Measurements from ENCODE around the gene AEBP1. TPM values are rescaled to one million over a fixed set of nuclear protein-coding genes. Genes with fewer than 3 reads are reported as not detected.
A peak's percentile ranks its signal among the peaks of the same experiment; 100 is the strongest.

Gene AEBP1
- total and polyA plus RNA-seq, 9 of the 15 experiments (the other 6 are each of a cell fraction or from before 2014, with no cell fraction given): 0.03 to 0.78 (median 0.30) TPM; not detected in 2

- TF ChIP-seq CTCFL (IDR thresholded peaks at IDR 0.05; ENCODE audit: borderline replicate concordance, insufficient read depth, low read depth, low read length, poor library complexity, severe bottlenecking) (peak; percentile 81), MAZ (CRISPR knock-in tag; conservative IDR thresholded peaks at IDR 0.05 in 1 of 2, IDR thresholded peaks at IDR 0.05 in 1 of 2) (peak; percentile 22 to 55; a peak in 1 of 4 replicates), RCOR1 (IDR thresholded peaks at IDR 0.05; ENCODE audit: borderline replicate concordance in 1 of 2, low read depth in 2 of 2, low read length in 2 of 2) (0 out of 4 replicates have a peak, but pooled peaks of 1 of the 2 experiments have one; percentile 26), RAD21 (CRISPR knock-in tag; conservative IDR thresholded peaks at IDR 0.05 in 1 of 2, IDR thresholded peaks at IDR 0.05 in 1 of 2) (peak; percentile 51 to 73), REST (IDR thresholded peaks at IDR 0.05; ENCODE audit: borderline replicate concordance) (peak; percentile 65), REST (CRISPR knock-in tag; IDR thresholded peaks at IDR 0.05; ENCODE audit: low read depth) (no peak), JUND (IDR thresholded peaks at IDR 0.05; ENCODE audit: borderline replicate concordance, low read depth, low read length) (peak; percentile 39), JUND (tag; IDR thresholded peaks at IDR 0.05; ENCODE audit: borderline replicate concordance, low read depth, low read length) (no peak), CTCF (IDR thresholded peaks at IDR 0.05 in 2 of 3, conservative IDR thresholded peaks at IDR 0.05 in 1 of 3; ENCODE audit: insufficient read depth in 2 of 3, low read depth in 1 of 3, low read length in 3 of 3) (peak; percentile 77 to 87 (median 80)), FOSL1 (tag; conservative IDR thresholded peaks at IDR 0.05) (0 out of 2 replicates have a peak, but pooled peaks have one; percentile 16), TAL1 (IDR thresholded peaks at IDR 0.05) (no peak)
Observed at GRCh38 chr7:44072364-44073231, 31.5 kb upstream of the AEBP1 start (continued).
